GM12892 (cell line): Measurements from ENCODE around the gene CA6.

Experiments
- POLR2A ChIP-seq: IDR thresholded peaks from 2 replicates; pipeline ENCODE4 v1.6.1; 2011; ENCODE audit warnings: low read depth, low read length, control low read depth
- POLR2AphosphoS5 ChIP-seq: IDR thresholded peaks from 2 replicates; pipeline ENCODE4 v1.6.1; 2011; ENCODE audit warnings: low read depth, low read length, control low read depth

- no peak for TF ChIP-seq POLR2AphosphoS5
- TF ChIP-seq POLR2A: no peak
These were observed 74.6 kb downstream of the CA6 start for GRCh38 chr1:9020305-9020704.
